Breast epithelium (tissue), 4 donors: Measurements from ENCODE around the gene SCN1A. TPM values are rescaled to one million over a fixed set of nuclear protein-coding genes. Genes with fewer than 3 reads are reported as not detected.

Source experiments
- DNase-seq, 2 donors: peaks; one replicate each; pipeline ENCODE4 v3.0.0-alpha.2; 2019; ENCODE audit warnings: low spot score in 2 of 2
- H3K27ac ChIP-seq, 2 donors: fragments of 200-600 bp; sonication (generic) in 1 of 2; one replicate each; pipeline ENCODE4 v1.5.1; 2016 to 2019; ENCODE audit warnings: mild to moderate bottlenecking in 1 of 2
- H3K27me3 ChIP-seq, 2 donors: fragments of 200-600 bp; sonication (generic) in 1 of 2; one replicate each; pipeline versions ENCODE4 v1.5.1 to v1.6.0; 2017 to 2019; ENCODE audit warnings: control low read depth in 1 of 2, mild to moderate bottlenecking in 1 of 2
- H3K36me3 ChIP-seq: fragments of 200-600 bp; one replicate; pipeline ENCODE4 v1.5.1; 2019
- H3K4me1 ChIP-seq, 2 donors: fragments of 200-600 bp; sonication (generic); one replicate each; pipeline ENCODE4 v1.5.1; 2016 to 2019; ENCODE audit warnings: control low read depth in 1 of 2
- H3K4me3 ChIP-seq, 3 donors: fragments of 200-600 bp; sonication (generic); 1 replicate in 2 of 3; 2 replicates in 1 of 3; pipeline ENCODE4 v1.5.1; 2016 to 2019; ENCODE audit warnings: mild to moderate bottlenecking in 3 of 3, moderate library complexity in 2 of 3
- H3K9me3 ChIP-seq, 2 donors: fragments of 200-600 bp; sonication (generic) in 1 of 2; one replicate each; pipeline ENCODE4 v1.5.1; 2016 to 2019; ENCODE audit warnings: control low read depth in 1 of 2
- CTCF ChIP-seq, 3 donors: fragments of 450-650 bp; IDR thresholded peaks; one replicate each; pipeline ENCODE4 v1.5.1; 2016 to 2017; ENCODE audit warnings: antibody characterized with exemption in 3 of 3, mild to moderate bottlenecking in 3 of 3, moderate library complexity in 3 of 3
- POLR2A ChIP-seq: fragments of 450-650 bp; IDR thresholded peaks from one replicate; pipeline ENCODE4 v1.6.1; 2016; ENCODE audit warnings: antibody characterized with exemption, mild to moderate bottlenecking, moderate library complexity
- POLR2AphosphoS5 ChIP-seq, 3 donors: sonication (generic); formaldehyde crosslinking; IDR thresholded peaks; one replicate each; pipeline ENCODE4 v1.6.1; 2017; ENCODE audit warnings: antibody characterized with exemption in 3 of 3
- intact Hi-C: fragments of 100-400 bp; cut with DNase I; formaldehyde crosslinking; loops from one replicate; pipeline ENCODE4 v1.15.1; 2023; ENCODE audit warnings: low total_unique reads
- total RNA-seq, 3 donors: library from RNA; depleted of rRNA; stranded (reverse); fragments of >200 nt; gene quantifications; one replicate each; pipeline ENCODE4 v1.1.0, GENCODE V29; 2016

The SCN1A gene
- total RNA-seq, 3 donors from 2014 or later: not detected

DNA sequence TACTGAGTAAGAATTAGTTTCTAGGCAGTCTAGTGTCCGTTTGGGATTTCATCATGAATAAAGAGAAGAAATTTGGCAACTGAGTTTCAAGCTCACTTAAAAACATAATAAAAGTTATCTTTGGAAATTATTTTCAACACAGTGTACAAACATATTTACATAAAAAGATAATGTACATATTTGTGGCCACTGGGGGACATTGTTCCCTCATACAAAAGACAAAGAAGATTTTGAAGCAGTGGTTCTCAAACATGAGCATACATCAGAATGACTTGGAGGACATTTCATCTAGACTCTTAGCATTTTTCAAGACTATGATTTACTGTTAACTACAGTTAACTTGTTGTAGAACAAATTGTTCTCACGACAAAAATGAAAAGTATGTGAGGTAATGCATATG is 158.6 kb downstream of the SCN1A start:
- DNase-seq: no peak
- Histone ChIP-seq H3K27me3 (no peaks in the 10 kb centered on the region), H3K4me3 (no peak overlapping the region), H3K9me3 (no peaks in the 10 kb centered on the region), H3K4me1 (no peaks in the 10 kb centered on the region), H3K27ac (no peak overlapping the region), H3K36me3 (no peaks in the 10 kb centered on the region)
- TF ChIP-seq CTCF (IDR thresholded peaks at IDR 0.05) (no peak), POLR2AphosphoS5 (IDR thresholded peaks at IDR 0.05) (no peak), POLR2A (no peak)
- intact Hi-C loops: no loop called here

DNA sequence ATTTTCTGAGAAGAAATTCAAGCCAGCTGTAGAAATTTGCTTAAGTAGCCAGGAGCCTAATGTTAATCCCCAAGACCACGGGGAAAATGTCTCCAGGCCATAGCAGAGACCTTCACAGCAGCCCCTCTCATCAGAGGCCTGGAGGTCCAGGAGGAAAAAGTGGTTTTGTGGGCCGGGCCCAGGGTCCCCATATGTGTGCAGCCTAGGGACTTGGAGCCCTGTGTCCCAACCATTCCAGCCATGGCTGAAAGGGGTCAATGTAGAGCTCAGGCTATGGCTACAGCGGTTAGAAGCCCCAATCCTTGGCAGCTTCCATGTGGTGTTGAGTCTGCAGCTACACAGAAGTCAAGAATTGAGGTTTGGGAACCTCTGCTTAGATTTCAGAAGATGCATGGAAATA is 160.1 kb downstream of the SCN1A start:
- no peaks in the 10 kb centered on the region for H3K27me3 ChIP-seq
- H3K9me3 ChIP-seq: no peaks in the 10 kb centered on the region
- H3K4me3 ChIP-seq: no peak overlapping the region
- DNase-seq: no peak
- no peaks in the 10 kb centered on the region for H3K4me1 ChIP-seq
- TF ChIP-seq POLR2AphosphoS5 (IDR thresholded peaks at IDR 0.05): no peak
- no peaks in the 10 kb centered on the region for H3K36me3 ChIP-seq
- H3K27ac ChIP-seq: no peak overlapping the region
- intact Hi-C loops: no loop called here

DNA sequence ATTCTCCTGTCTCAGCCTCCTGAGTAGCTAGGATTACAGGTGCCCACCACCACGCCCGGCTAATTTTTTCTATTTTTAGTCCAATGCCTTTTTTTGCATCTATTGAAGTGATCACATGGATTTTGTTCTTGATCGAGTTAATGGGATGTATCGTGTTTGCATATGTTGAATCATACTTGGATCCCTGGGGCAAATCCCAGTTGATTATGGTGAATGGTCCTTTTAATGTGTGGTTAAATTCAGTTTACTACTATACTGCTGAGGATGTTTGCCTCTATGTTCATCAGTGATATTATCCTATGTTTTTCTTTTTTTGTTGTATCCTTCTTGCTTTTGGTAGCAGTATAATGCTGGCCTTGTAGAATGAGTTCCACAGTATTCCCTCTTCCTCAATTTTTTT is 166.0 kb downstream of the SCN1A start:
- H3K4me3 ChIP-seq: no peak overlapping the region
- H3K9me3 ChIP-seq: no peaks in the 10 kb centered on the region
- H3K27me3 ChIP-seq: no peaks in the 10 kb centered on the region
- TF ChIP-seq POLR2AphosphoS5 (IDR thresholded peaks at IDR 0.05) (no peak), POLR2A (no peak), CTCF (IDR thresholded peaks at IDR 0.05) (no peak)
- H3K27ac ChIP-seq: no peak overlapping the region
- intact Hi-C loops: no loop called here
- no peak for DNase-seq
- H3K4me1 ChIP-seq: no peaks in the 10 kb centered on the region
- no peaks in the 10 kb centered on the region for H3K36me3 ChIP-seq

- intact Hi-C loops: no loop called here
Observed at GRCh38 chr2:165959371-165959770, 168.4 kb downstream of the SCN1A start.

GRCh38 chr2:165958313-165958960 is 169.4 kb downstream of the SCN1A start:
- peaks cover 0 to 5% of the 10 kb centered on the region in 2 donors for H3K4me1 ChIP-seq
- TF ChIP-seq POLR2AphosphoS5 (IDR thresholded peaks at IDR 0.05): no peak
- no peak for TF ChIP-seq CTCF (IDR thresholded peaks at IDR 0.05)
- no peak for TF ChIP-seq POLR2A
- no peak for DNase-seq
- intact Hi-C loops: no loop called here
- H3K27me3 ChIP-seq: no peaks in the 10 kb centered on the region
- H3K27ac ChIP-seq: no peak overlapping the region
- H3K9me3 ChIP-seq: no peaks in the 10 kb centered on the region
- no peaks in the 10 kb centered on the region for H3K36me3 ChIP-seq
- H3K4me3 ChIP-seq: no peak overlapping the region

More at GRCh38 chr2:165959371-165959770, 168.4 kb downstream of the SCN1A start:
- Histone ChIP-seq H3K27me3 (no peaks in the 10 kb centered on the region), H3K9me3 (no peaks in the 10 kb centered on the region), H3K36me3 (no peaks in the 10 kb centered on the region), H3K4me1 (peaks cover 0 to 5% of the 10 kb centered on the region in 2 donors), H3K27ac (no peak overlapping the region), H3K4me3 (no peak overlapping the region)
- DNase-seq: no peak
- TF ChIP-seq POLR2A: no peak
- TF ChIP-seq POLR2AphosphoS5 (IDR thresholded peaks at IDR 0.05): no peak
- TF ChIP-seq CTCF (IDR thresholded peaks at IDR 0.05): no peak
